Effector memory CD4-positive, alpha-beta T cell (primary cell): ENCODE measurements around the gene MAPKBP1.

Experiments
- DNase-seq, 3 donors: peaks; one replicate each; pipeline ENCODE4 v3.0.0-alpha.2; 2020
- H3K27ac ChIP-seq: 2 replicates; pipeline ENCODE4 v1.7.0; 2013; ENCODE audit warnings: mild to moderate bottlenecking, low read length, moderate library complexity; ENCODE audit not compliant: insufficient read depth, poor library complexity, severe bottlenecking
- H3K27me3 ChIP-seq: replicated peaks from 2 replicates; pipeline ENCODE4 v1.7.0; 2013; ENCODE audit warnings: mild to moderate bottlenecking, low read length; ENCODE audit not compliant: insufficient read depth, control insufficient read depth, poor library complexity, severe bottlenecking
- H3K36me3 ChIP-seq: 2 replicates; pipeline ENCODE4 v1.7.0; 2013; ENCODE audit warnings: mild to moderate bottlenecking, low read length, moderate library complexity; ENCODE audit not compliant: control insufficient read depth, insufficient read depth
- H3K4me1 ChIP-seq: 2 replicates; pipeline ENCODE4 v1.7.0; 2013; ENCODE audit warnings: low read length, mild to moderate bottlenecking; ENCODE audit not compliant: control insufficient read depth, insufficient read depth, poor library complexity, severe bottlenecking
- H3K4me3 ChIP-seq: 2 replicates; pipeline ENCODE4 v1.7.0; 2013; ENCODE audit warnings: low read length, low read depth, mild to moderate bottlenecking; ENCODE audit not compliant: insufficient read depth, poor library complexity, severe bottlenecking
- H3K9me3 ChIP-seq: 2 replicates; pipeline ENCODE4 v1.7.0; 2013; ENCODE audit warnings: mild to moderate bottlenecking, low read length, moderate library complexity; ENCODE audit not compliant: control insufficient read depth

The MAPKBP1 gene

DNA sequence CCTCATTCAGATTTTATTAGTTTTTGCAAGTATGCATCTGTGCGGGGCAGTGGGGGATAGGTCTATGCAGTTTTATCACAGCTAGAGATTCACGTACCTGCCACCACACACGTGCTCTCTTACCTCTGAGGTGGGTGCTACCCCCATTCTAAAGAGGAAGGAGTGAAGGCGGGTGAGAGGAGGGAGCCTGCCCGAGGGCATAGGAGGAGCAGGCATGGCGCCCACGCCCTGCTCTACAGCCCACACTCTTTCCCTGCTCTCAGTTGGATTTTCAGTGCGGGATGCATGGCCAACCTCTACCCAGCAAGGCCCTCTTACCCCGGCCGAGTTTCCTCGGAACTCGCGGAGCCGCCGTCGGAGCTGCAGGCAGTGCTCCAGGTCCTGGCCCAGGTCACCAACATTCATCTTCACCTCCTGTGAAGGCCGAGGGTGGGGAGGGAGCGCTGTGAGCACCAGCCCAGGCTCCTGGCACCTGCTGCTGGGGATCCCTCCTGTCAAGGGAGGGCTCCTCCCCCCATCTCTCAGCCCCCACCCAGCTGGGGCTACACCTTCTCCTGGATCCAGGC is 91.3 kb downstream of the MAPKBP1 start:
- H3K36me3 ChIP-seq, result no peaks in the 10 kb centered on the region
- DNase-seq, result no peak
- no peaks in the 10 kb centered on the region for H3K9me3 ChIP-seq
- no peak overlapping the region for H3K27ac ChIP-seq
- peaks cover 6% of the 10 kb centered on the region for H3K4me1 ChIP-seq
- peaks cover under 1% of the 10 kb centered on the region for H3K27me3 ChIP-seq
- no peak overlapping the region for H3K4me3 ChIP-seq

DNA sequence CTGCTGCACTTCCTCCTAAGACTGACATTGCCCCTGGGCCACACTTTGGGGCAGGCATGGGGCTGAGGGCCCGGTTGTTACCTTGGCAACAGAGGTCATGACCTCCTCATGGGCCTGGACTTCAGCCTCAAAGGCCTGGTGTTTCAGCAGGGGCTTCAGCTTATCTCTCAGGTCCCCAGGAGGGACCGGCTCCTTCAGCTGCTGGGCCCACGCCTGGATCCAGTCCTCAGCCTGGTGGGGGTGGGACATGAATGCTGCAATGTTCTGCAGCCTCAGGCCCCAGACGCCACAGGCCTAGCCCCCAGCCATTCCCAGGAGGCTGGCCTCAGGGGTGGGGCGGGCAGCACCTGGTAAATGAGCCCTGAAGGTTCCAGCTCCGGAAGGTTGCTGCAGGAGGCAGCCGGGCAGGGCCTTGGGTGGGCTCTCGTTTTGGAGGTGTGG is 92.0 kb downstream of the MAPKBP1 start:
- no peaks in the 10 kb centered on the region for H3K9me3 ChIP-seq
- H3K4me3 ChIP-seq, result no peak overlapping the region
- H3K27me3 ChIP-seq, result no peaks in the 10 kb centered on the region
- no peak for DNase-seq
- H3K4me1 ChIP-seq, result peaks cover 6% of the 10 kb centered on the region
- no peaks in the 10 kb centered on the region for H3K36me3 ChIP-seq
- no peak overlapping the region for H3K27ac ChIP-seq

DNA sequence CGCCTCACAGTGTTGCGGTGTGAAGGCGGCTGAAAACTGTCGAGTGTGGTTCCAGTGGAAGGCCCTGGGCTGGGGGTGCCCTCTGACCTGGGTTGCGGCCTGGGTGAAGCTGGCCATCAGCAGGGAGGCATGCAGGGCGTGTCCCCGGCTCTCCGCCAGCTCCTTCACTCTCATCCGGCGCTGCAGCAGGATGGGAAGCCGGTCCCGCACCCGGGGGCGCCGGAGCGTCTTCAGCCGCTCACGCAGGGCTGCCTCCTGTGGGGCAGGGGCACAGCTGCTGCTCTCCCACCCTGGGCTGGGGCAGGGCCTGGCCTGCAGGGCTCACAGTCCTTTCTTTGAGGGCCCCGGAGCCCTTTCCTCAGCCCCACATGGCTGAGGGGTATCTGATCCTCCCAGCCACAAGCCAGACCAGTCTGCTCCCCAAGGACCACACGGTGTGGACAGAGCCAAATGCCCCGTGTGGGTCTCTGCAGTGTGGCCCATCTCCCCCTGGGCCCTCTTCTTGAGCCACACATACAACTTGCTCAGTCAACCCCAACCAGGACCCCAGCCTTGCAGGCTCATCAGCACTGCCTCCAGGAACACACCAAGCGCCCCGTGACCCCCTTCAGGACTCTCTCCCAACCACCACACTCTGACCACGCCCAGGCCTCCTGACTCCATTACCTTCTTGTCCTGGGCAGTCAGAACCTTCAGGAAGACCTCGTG is 92.7 kb downstream of the MAPKBP1 start:
- H3K4me1 ChIP-seq, result peaks cover 6% of the 10 kb centered on the region
- H3K27me3 ChIP-seq, result no peaks in the 10 kb centered on the region
- H3K9me3 ChIP-seq, result no peaks in the 10 kb centered on the region
- H3K4me3 ChIP-seq, result no peak overlapping the region
- H3K36me3 ChIP-seq, result no peaks in the 10 kb centered on the region
- H3K27ac ChIP-seq, result no peak overlapping the region
- DNase-seq, result no peak

DNA sequence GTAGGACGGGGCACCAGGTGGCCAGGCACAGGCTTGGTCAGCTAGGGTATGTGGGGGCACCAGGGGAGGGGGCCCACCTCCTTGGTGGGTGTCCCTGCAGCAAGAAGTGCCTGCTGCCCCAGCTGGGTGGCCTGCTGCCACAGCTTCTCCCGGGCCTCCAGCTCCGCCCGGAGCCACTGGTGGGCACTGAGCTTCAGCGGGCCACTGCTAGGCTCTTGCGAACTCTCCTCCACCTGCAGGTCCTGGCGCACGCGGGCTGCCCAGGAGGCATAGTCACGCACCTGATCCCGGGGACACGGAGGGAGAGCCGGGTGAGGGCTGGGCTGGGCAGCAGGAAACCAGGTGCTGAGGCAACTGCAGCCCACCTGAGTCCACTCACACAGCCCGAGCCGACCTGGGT is 94.0 kb downstream of the MAPKBP1 start:
- Histone ChIP-seq H3K36me3 (no peaks in the 10 kb centered on the region), H3K4me1 (peaks cover 6% of the 10 kb centered on the region), H3K27ac (no peak overlapping the region), H3K9me3 (no peaks in the 10 kb centered on the region), H3K27me3 (no peaks in the 10 kb centered on the region), H3K4me3 (no peak overlapping the region)
- no peak for DNase-seq

DNA sequence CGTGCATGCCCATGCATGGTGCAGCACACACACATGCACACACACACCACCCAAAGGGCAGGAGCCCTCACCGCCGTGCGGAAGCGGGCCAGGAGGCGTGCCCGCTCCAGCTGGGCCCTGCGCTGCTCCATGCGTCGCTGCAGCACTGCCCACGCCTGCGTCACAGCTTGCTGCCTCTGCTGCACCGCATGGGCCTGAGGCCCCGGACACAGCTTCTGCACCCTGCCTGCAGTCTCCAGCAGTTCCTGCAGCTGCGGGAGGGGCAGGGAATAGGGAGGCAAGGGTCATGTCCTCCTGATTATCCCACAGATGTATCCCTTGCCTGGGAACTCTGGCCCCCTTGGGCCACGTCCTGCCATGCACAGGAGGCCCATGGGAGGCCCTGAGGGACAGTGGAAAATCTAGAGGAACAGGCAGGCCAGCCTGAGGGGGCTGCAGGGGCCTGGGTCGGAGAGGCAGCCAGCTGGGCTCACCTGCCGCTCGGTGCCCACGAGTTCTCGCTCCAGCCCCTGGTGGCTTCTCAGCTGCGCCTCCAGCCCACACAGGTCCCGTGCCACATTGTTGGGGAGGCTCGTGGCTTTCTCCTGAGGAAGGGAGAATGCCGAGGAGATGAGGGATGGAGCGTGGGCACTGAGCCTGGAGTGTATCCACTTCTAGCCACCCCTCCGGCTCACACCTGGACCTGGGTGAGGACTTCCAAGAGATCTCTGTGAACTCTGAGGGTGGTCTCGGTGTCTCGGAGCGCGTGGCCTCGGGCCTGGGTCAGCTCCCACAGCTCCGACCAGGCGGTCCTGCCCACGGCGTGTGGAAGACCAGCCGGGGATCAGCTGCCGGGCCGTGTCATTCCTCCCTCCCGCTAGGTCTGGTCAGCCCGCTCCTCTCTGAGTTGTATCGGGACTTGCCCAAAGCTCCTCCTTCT is 95.7 kb downstream of the MAPKBP1 start:
- H3K27me3 ChIP-seq, result no peaks in the 10 kb centered on the region

DNA sequence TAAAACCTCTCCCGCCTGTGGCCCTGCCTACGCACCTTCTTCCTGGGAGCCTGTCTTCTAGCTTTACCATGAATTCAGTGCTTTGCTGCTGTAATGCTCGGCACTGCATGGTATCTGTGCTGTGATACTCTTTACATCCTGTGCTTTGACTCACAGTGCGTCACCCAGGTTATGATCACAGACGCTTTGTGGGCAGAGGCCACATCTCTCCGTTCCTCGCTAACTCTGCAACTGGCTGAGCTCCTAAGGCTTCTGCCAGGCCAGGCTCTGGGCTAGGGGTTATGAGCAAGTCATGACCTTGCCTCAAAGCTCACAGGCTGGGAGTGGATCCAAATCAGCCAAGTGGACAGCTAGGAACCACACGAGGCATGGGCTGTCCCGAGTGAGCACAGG is 96.4 kb downstream of the MAPKBP1 start:
- H3K4me3 ChIP-seq, result no peak overlapping the region
- no peaks in the 10 kb centered on the region for H3K27me3 ChIP-seq
- DNase-seq, result peak; percentile 22 to 50 (median 29)
- H3K4me1 ChIP-seq, result peaks cover 6% of the 10 kb centered on the region
- no peaks in the 10 kb centered on the region for H3K36me3 ChIP-seq
- H3K27ac ChIP-seq, result no peak overlapping the region
- no peaks in the 10 kb centered on the region for H3K9me3 ChIP-seq

More for the DNA sequence above, 95.7 kb downstream of the MAPKBP1 start:
- Histone ChIP-seq H3K9me3 (no peaks in the 10 kb centered on the region), H3K4me1 (peaks cover 6% of the 10 kb centered on the region), H3K36me3 (no peaks in the 10 kb centered on the region), H3K4me3 (no peak overlapping the region), H3K27ac (no peak overlapping the region)
- no peak for DNase-seq

DNA sequence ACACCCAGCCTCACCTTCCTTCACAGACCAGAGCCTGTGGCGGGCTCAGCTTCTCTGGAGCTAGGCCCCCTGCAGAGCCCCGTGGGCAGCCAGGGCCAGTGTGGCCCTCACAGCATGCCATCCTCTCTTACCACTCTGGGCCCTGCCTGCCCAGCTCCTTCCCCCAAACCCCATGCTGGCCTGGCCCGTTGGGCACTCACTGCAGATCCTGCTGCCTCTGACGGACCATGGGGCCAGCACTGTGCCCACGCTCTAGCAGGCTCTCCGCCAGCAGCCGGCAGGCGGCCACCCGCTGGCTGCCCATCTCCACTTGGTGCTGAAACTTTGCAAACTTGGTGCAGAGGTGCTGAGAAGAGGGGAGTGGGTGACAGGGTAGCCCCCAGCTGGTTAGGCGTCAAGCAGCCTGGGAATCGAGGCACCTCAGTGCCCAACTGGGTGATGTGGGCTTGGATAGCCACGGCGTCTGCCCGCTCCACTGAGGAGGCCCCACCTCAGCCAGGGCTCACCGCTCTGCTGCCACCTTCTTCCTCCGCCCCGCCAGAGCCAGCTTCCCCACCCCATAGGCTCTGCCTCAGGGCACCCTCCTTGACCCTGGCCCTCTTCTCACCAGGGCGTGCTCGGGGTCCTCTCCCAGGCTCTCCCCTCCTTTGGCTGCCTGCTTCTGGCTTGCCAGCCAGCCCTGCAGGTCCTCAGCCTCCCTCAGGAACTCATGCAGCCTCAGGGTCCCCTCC is 97.1 kb downstream of the MAPKBP1 start:
- Histone ChIP-seq H3K36me3 (no peaks in the 10 kb centered on the region), H3K27me3 (no peaks in the 10 kb centered on the region), H3K4me1 (peaks cover 6% of the 10 kb centered on the region), H3K27ac (no peak overlapping the region), H3K4me3 (no peak overlapping the region), H3K9me3 (no peaks in the 10 kb centered on the region)
- DNase-seq, result no peak

DNA sequence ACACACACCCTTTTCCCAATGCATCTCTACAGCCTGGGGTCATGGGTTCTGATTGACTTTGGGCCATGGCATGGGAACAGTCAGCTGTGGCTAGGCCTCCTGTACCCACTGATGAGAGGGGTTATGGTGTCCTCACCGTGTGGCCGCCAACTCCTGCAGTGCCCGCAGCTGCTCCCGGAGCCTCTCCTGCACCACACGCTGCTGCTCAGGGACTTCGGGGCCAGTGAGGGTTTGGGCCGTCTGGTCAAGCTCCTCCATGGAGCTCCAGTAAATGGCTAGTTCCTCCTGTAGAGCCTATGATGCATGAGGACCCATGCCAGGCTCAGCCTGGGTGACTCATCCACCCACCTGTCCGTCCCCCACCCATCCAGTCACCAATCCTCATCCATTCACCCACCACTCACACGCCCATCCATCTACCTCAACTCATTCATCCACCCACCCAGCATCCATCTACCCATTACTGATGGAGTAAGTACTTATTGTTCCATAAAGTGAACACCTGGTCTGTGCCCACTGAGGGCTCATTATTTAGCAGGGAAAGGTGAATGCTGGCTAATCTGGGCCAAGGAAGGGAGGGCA is 98.0 kb downstream of the MAPKBP1 start:
- Histone ChIP-seq H3K36me3 (no peaks in the 10 kb centered on the region), H3K9me3 (no peaks in the 10 kb centered on the region), H3K27me3 (no peaks in the 10 kb centered on the region), H3K27ac (no peak overlapping the region), H3K4me1 (peaks cover 6% of the 10 kb centered on the region), H3K4me3 (no peak overlapping the region)
- DNase-seq, result no peak

DNA sequence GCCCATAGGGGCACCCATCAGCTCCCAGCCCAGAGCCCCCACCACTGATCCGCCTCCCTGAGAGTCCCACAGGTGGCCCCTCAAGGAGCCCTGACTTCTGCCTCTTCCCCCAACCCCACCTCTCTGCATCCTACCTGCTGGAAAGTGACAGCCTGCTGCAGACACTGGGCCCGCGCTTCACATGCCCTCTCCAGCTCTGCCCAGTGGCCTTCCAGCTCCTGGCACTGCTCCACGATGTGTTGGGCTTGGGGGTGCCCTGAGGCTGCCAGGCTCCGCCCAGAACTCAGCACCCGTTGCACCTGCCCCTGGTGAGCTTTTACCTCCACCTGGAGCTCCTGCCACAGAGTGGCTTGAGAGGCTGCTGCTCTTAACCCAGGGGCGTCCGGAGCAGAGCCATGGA is 99.4 kb downstream of the MAPKBP1 start:
- Histone ChIP-seq H3K4me3 (no peak overlapping the region), H3K9me3 (no peaks in the 10 kb centered on the region), H3K27ac (no peak overlapping the region), H3K36me3 (no peaks in the 10 kb centered on the region), H3K4me1 (peaks cover 6% of the 10 kb centered on the region), H3K27me3 (no peaks in the 10 kb centered on the region)
- no peak for DNase-seq
